GM19467 (cell line): Measurements from ENCODE around the gene PIAS2.
"Not testable (repeated sequence)": the region's sequence is repeated elsewhere in the genome, so short reads cannot be mapped to it uniquely, and the experiment has no call there.

Experiments
- ATAC-seq: cut with Tn5 transposase; IDR thresholded peaks from one replicate; pipeline ENCODE4 v1.9.1; 2021; ENCODE audit warnings: mild to moderate bottlenecking, moderate library complexity; ENCODE audit not compliant: unreplicated experiment

The PIAS2 gene

DNA sequence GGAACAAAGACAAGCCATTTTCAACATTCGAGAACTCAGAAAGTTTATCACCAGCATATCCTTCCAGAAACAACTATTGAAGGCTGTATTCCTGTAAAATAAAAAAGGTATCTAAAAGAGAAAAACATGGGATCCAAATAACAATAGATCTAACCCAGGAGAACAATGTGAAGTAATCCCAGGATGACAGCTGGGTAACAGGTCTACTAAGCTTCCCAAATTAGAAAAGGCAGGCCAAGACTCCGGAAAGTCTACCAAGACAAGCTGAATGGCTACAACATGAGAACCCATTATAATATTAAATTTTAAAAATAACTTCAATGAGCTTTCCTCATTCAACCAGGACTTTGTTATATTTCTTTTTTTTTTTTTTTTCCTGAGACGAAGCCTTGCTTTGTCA lies 6.5 kb downstream of the PIAS2 start:
- ATAC-seq = no peak

DNA sequence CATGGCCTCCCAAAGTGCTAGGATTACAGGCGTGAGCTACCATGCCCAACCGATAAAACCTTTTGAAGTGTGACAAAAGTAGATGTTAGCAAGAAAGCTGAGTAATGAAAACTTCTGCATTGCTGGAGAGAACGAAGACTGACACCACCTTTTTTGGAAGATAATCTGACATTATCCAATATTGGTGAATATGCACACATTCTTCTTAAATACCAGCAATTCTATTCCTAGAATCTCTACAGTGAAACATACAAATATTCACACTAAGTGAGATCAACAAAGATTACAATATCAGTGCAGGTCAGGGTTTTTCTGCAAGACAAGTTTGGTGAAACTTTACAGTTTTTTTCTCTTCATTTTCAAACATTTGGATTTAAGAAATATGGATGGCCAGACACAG lies 7.8 kb downstream of the PIAS2 start:
- ATAC-seq = no peak

DNA sequence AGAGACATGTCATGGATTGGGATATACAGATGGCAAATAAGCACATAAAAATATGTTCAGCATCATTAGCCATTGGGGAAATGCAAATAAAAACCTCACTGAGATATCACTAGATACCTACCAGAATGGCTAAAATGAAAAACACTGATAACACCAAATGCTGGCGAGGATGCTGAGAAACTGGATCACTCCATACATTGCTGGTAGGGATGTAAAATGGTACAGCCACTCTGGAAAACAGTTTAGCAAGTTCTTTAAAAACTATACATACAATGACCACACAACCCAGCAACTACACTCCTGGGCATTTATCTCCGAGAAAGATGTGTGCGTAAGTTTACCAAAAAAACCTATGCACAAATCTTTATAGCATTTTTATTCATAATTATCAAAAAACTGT lies 13.9 kb downstream of the PIAS2 start:
- ATAC-seq = no peak

DNA sequence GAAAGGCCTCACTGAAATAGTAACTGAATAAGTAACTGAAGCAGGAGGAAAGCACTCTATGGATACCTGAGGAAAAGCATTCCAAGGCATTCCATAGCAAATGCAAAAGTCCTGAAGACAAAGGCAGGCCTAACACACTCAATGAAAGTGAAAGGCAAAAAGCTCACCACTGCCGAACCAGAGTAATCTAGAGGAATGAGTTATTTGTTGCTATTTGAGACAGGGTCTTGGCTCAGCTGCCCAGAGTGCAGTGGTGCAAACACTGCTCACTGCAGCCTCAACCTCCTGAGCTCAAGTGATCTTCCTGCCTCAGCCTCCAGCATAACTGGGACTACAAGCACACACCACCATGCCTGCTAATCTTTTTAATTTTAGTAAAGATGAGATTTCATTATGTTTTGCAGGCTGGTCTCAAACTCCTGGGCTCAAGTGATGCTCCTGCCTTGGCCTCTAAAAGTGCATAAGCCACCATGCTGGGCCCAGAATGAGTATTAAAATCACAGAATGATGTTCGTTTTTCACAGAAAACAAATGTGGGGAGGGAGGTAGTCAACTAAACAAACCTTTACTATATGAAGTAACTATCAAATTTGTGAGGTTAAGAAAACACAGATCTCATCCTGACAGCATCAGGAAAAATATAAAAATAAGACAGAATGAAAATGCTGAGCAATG lies 17.9 kb downstream of the PIAS2 start:
- no peak for ATAC-seq

DNA sequence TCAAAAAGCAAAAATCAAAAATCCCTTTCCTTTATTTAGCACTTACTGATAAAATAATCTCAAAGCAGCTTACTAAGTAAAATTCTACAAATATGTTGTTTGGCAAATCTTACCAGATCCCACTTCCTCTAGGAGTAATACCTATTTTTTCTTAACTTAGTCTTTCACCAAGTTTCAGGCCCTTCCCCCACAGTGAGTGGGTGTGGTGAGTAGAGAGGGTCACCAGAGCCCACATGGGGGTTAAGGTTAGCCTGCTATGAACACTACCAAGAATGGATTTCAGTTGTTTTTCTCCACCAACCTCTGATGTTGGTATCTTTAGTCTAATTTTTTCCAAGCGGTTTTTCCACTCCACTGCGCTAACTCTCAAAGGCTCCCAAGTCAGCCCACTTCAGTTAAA lies 23.2 kb downstream of the PIAS2 start:
- no peak for ATAC-seq

DNA sequence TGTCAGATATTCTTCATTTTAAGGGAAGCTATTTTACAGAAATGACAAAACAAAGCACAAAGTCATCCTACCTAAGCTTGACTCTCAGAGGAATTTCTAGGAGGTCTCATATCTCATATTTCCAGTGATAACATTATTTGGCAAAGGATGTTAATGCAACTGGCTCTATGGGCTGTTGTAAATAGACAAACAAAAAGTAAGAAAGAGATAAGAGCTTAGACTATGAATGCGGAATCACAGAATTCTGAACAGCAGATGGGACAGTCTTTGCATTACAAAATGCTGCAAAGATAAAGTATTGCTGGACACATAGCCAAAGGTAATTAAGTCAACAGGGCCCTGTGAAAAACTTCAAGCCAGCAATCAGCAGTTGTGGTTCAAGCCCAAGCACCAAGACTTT lies 23.9 kb downstream of the PIAS2 start:
- no peak for ATAC-seq

DNA sequence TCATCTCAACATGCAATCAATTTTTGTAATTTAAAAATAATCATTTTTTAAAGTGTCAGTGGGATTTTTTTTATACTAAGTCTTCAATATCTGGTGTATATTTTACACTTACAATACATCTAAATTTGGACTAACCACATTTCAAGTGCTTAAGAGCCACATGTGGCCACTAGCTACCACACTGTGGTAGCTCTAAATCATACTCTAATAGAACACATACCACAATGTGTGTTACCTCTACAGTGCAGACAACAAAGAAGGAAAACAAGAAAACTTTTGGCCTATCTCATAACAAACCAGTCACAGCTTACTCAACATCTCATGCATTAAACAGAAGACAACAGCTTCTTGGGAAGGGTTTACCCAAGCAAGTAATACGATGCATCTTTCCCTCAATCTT lies 24.5 kb downstream of the PIAS2 start:
- peak; percentile 39 for ATAC-seq

DNA sequence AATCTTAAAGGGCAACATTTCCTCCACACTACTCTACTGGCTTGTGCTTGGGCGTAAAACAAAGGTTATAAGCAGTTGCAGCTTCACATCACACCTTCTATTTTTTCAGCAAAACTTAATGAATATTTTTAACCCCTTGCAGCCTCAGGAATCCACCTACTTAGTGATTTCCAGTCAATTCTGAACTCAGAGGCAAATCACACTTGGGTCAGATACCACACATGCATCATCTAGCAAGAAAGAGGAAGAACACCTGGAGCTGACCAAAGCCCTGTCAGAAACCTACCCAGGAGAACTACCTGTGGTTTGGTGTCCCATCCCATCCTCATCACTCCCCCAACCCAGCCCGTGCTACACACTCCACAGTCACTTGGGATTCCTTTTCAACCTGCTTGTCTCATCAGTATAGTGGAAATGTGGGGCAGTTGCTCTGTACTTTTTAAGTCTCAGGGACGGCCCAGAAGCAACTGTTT lies 25.5 kb downstream of the PIAS2 start:
- peak; percentile 86 for ATAC-seq

DNA sequence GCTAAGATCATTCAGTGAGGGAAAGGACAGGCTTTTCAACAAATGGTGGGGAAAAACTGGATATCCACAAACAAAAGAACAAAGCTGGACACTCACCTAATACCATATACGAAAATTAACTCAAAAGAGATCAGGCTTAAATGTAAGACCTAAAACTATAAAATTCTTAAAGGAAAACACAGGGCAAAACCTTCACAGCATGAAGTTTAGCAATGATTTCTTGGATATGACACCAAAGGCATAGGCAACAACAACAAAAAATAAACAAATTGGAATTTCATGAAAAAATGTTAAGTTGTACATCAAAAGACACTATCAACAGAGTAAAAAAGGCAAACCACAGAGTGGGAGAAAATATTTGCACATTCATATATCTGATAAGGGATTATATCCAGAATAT lies 28.3 kb downstream of the PIAS2 start:
- no peak for ATAC-seq

DNA sequence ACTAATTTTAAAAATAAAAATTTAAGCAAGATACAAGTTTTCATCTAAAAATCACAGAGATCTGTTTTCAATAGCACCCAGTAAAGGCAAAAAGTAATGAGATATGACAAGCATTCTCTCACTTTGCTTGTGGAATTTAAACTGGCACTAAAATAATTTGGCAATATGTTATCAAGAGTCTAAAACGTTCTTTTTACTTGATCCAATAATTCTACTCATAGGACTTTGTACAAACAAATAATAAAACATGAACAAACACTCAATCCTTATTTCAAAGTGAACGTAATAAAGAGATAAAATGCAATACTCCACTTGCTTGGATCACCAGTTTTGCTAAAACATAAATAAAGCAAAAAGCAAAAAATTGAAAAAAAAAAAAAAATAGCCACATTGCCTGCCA lies 30.4 kb downstream of the PIAS2 start:
- ATAC-seq = no peak

DNA sequence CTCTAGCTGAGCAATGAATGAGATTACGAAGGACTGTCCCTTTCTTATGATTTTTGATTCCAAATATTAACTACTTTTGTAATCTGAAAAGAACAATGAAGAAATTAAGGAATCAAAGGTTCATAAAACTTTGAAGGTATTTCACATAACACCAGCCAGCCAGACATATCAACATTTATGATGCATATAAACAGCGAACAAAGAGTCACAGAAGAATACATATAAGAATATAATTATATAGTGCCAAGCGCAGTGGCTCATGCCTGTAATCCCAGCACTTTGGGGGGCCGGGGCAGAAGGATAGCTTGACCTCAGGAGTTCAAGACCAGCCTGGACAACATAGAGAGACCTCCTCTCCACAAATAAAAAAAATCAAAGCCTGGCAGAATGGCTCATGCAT lies 34.1 kb downstream of the PIAS2 start:
- ATAC-seq = no peak

DNA sequence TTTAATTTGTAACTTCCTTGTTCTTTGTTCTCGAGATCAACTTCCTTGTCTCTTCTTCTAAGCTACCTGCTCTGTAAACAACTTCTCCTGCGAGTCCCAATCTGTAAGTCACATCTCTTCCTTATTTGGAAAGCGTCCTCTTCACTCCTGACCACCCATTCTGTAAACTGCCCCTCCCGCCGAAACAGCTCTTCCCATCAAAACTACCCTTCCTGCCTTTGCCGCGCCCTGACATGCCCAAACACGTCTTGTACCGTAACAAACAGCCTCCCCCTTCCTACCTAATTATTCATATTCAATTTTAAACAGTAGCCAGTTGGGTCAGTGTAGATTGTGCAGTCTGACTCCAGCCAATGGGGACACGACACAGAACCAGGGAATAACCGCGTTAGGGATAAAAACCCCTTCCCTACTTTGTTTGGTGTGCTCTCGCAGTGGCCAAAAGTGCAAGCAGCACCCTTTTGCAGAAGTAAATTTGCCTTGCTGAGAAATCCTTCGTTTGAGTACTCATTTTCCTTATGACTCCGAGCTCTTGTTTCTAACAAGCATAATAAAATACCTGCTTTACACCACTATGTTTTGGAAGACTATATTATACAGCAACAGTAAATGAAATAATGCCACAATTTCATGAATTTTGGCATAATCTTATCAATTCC lies 39.8 kb downstream of the PIAS2 start:
- no peak for ATAC-seq

DNA sequence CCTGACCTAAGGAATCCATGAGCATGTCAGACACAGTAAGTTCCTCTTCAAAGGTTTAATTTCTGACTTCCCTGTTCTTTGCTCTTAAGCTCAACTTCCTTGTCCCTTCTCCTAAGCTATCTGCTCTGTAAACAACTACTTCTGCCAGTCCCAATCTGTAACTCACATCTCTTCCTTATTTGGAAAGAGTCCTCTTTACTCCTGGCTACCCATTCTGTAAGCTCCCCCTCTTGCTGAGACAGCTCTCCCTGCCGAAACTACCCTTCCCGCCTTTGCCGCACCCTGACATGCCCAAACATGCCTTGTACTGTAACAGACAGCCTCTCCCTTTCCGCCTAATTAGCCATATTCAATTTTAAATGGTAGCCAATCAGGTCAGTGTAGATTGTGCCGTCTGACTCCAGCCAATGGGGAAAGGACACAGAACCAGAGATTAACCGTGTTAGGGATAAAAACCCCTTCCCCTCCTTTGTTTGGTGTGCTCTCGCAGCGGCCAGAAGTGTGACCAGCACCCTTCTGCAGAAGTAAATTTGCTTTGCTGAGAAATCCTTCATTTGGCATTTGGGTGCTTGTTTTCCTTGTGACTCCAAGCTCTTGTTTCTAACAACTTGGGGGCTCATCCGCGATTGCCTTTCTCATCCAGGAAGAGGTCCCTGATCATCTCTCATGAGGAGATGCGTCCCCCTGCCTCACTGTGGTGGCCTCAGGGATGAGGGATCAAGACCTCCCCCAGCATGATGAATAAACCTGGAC lies 49.0 kb downstream of the PIAS2 start:
- no peak for ATAC-seq

DNA sequence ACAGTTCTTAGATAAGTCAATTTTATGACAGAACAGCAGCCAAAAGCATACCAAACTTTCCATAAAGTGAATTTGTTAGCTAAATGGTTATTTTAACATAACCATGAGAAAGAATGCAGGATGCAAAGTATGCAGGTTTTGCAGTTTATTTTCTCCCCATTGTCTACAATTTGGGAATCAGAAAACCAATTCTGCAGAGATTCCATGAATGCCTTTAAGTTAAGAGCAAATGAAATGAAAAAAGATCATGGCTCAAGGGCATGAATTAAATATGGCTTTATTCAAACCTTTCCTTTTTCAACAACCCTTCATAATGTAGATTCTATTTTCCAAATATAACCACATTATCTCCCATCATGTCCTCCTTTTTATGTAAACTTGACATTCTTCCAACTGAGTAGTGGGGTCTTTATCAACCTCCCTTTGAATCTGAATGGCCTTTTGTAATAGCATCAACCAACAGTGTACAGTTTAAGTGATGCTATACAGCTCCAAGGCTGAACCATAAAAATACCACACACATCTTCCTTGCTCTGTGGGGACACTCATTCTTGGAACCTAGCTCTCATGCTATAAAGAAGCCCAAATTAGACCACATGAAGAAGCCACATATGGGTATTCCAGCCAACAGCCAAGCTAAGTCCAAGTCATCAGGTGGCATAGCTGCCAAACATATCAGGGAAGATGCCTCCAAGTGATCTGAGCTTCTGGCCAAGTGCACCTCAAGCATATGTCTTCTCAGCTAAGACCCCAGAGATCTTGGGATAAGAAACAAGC lies 49.8 kb downstream of the PIAS2 start:
- no peak for ATAC-seq

DNA sequence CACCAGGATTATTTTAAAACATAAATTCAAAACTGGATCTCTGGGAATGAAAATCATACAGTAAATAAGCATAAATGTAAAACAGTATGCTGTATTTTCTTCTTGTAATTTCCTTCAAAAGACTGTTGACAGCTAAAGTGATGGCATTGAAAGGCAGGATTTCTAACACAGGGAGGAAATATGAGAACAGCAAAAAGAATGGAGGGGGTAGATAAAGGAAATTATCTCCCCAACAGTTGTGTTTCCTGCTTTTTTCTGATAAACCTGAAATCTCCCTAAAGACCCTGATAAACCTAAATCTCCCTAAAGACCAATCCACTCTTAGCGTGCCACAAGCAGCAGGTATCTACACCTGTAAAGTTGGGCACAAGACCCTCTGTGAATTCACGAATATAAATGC lies 50.8 kb downstream of the PIAS2 start:
- ATAC-seq = no peak

DNA sequence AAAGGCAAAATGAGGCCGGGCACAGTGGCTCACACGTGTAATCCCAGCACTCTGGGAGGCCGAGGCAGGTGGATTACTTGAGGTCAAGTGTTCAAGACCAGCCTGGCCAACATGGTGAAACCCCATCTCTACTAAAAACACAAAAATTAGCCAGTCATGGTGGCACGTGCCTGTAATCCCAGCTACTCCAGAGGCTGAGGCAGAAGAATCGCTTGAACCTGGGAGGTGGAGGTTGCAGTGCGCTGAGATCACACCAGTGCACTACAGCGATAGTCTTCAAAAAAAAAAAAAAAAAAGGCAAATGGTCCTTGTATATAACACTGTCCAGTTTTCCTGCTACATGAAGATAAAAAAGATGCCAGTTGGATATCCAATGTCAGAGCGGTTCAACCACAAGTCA lies 52.1 kb downstream of the PIAS2 start:
- not testable (repeated sequence) for ATAC-seq

DNA sequence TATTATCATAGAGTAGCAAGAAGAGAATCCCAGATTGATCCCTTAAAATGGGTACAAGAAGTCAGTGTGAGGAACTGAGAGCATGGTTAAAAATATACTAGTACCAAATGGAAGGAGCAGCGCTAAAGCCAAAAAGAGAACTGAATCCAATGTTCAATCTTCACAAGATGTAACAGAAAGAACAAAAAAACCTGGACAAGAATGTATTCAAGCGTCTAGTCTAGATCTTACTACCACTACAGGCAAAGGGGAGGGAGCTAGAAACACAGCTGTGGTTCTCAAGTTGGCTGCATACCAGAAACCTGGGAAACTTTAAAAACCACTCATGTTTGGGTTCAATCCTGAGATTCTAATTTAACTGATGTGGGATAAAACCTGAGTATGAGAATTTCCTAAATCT lies 57.5 kb downstream of the PIAS2 start:
- ATAC-seq = no peak

DNA sequence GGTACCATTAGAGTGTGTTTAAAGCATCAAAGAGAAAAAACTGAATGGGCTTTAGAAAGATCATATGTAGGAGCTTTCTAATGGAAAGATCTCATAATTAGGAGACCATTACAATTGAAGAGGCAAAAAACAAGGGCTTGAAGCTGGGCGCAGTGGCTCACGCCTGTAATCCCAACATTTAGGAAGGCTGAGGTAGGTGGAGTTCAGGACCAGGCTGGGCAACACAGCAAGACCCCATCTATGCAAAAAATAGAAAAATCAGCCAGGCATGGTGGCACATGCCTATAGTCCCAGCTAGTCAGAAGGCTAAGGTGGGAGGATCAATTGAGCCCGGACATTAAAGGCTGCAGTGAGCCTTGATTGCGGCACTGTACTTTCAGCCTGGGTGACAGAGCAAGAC lies 59.0 kb downstream of the PIAS2 start:
- no peak for ATAC-seq

DNA sequence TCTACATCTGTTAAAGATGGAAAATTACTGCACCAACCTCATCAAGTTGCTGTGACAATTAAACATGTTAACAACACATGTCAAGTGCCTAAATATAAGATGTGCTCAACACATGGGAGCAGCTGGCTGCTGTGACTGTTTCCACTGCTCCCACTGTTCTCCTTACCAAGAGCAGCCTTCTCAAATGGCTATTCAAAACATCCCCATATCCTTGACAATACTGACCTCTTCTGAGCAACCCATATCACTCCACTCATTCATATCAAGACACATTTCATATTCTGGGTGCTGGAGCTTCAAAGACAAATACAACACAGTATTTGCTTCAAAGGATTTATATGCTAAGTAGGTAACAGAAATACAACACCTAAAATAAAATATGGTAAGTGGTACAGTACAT lies 60.3 kb downstream of the PIAS2 start:
- ATAC-seq = no peak

DNA sequence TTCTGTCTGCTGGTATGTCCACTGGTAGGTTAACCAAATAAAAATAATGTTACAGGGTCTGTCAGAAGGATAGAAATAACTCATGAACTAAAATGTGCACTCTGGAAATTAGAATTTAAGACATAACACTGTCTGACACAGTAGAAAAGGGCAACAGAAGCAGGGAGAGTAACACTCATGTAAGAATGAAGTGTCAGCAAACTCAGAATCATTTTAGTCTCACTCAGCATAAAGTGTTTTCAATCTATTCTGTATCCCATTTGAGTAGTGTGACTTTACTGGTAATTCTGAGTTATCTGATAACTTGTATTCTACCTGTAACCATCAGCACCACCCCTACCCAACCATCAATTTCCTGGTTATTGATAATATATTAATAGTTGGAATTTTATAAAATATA lies 68.3 kb downstream of the PIAS2 start:
- ATAC-seq = no peak

DNA sequence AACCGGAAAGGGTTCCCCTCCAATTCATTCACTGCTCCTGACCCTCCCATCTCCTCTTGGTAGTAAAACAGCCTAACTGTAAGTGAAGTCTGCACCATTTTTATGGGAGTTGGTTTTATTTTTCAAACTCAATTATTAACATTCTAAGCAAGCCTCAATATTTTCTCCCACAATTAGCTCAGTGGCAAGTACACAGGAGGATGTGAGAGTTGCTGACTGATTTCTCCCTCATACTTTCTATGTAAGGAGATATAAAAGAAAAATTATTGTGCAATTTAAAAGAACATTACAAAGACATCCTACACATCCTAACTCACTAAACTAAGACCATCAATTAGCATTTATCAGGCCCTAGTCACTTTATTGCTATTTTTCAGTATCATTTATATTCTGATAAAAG lies 73.9 kb downstream of the PIAS2 start:
- ATAC-seq = no peak
